Immature natural killer cell (primary cell): Measurements from ENCODE around the gene GSTK1. TPM values are rescaled to one million over a fixed set of nuclear protein-coding genes. Genes with fewer than 3 reads are reported as not detected.

Source experiments
- DNase-seq, 3 donors: peaks; one replicate each; pipeline ENCODE4 v3.0.0; 2022; ENCODE audit warnings: mixed read lengths in 1 of 3
- H3K27ac Mint-ChIP-seq, 6 donors: one replicate each; pipeline ENCODE4 v1.8.0; 2020; ENCODE audit warnings: mixed read lengths in 6 of 6, mild to moderate bottlenecking in 5 of 6, inconsistent platforms in 4 of 6, moderate library complexity in 3 of 6
- H3K27me3 Mint-ChIP-seq, 3 donors: one replicate each; pipeline ENCODE4 v1.8.0; 2020 to 2021; ENCODE audit warnings: low read depth in 3 of 3, mild to moderate bottlenecking in 3 of 3, mixed read lengths in 3 of 3, moderate library complexity in 3 of 3, inconsistent platforms in 1 of 3
- H3K36me3 Mint-ChIP-seq, 3 donors: one replicate each; pipeline ENCODE4 v1.8.0; 2020; ENCODE audit warnings: mixed read lengths in 3 of 3, inconsistent platforms in 2 of 3, mild to moderate bottlenecking in 2 of 3
- H3K4me1 Mint-ChIP-seq, 2 donors: one replicate each; pipeline ENCODE4 v1.8.0; 2020; ENCODE audit warnings: inconsistent platforms in 2 of 2, mild to moderate bottlenecking in 2 of 2, mixed read lengths in 2 of 2, moderate library complexity in 1 of 2
- H3K4me3 Mint-ChIP-seq, 5 donors: one replicate each; pipeline ENCODE4 v1.8.0; 2020; ENCODE audit warnings: mild to moderate bottlenecking in 5 of 5, mixed read lengths in 5 of 5, inconsistent platforms in 3 of 5, moderate library complexity in 3 of 5
- H3K9me3 Mint-ChIP-seq, 6 donors: one replicate each; pipeline ENCODE4 v1.8.0; 2020; ENCODE audit warnings: mild to moderate bottlenecking in 6 of 6, mixed read lengths in 6 of 6, inconsistent platforms in 4 of 6, moderate library complexity in 3 of 6
- polyA plus RNA-seq, 3 donors: library from polyadenylated mRNA; unstranded; fragments of 300-500 nt; fragmentation: Illumina TruSeq; gene quantifications; one replicate each; pipeline ENCODE4 v1.2.3, GENCODE V29; 2021

GSTK1 gene
- polyA plus RNA-seq, 3 donors from 2014 or later: 238 to 266 (median 252) TPM

DNA sequence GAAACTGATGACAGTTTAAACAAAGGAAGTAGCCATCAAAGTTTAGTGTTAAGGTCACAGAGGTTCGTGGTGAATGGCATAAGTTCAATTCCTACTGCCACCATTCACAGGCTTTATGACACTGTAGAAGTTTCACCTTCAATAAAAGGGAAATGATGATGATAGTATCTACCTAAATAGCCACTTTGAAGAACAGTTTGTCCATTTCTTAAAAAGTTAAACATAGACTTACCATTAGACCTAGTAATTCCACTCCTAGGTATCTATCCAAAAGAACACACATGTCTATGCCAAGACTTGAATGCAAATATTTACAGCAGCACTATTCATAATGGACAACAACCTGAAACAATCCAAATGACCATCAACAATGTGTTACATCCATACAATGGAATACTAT is 18.9 kb upstream of the GSTK1 start:
- H3K4me3 Mint-ChIP-seq: no peak overlapping the region
- H3K27ac Mint-ChIP-seq: no peak overlapping the region
- H3K4me1 Mint-ChIP-seq: peaks cover 9 to 10% of the 10 kb centered on the region in 2 donors
- DNase-seq: no peak
- H3K36me3 Mint-ChIP-seq: peaks cover 0 to 3% (median 0%) of the 10 kb centered on the region in 3 donors
- peaks cover 0 to 3% (median 0%) of the 10 kb centered on the region in 6 donors for H3K9me3 Mint-ChIP-seq
- H3K27me3 Mint-ChIP-seq: peaks cover 0 to 12% (median 4%) of the 10 kb centered on the region in 3 donors

DNA sequence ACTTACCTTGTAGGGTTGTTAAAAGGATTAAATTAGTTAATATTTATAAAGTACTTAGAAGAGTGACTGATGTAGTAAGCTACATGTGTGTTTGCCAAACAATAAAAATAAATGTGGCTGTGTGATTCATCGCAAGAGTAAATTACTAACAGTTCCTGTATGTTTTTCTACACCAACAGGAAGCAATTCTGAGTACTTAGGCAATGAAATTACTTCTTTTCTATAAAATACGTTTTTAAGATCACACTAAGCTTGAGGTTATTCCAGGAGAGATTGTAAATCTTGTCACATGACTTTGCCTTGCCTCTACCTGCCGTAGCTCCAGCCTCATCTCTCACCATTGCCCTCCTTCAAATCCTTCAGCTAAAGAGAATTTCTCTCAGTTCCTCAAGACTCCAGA is 18.1 kb upstream of the GSTK1 start:
- no peak for DNase-seq
- peaks cover 16 to 17% of the 10 kb centered on the region in 2 donors for H3K4me1 Mint-ChIP-seq
- H3K4me3 Mint-ChIP-seq: no peak overlapping the region
- peaks cover 0 to 12% (median 4%) of the 10 kb centered on the region in 3 donors for H3K27me3 Mint-ChIP-seq
- H3K27ac Mint-ChIP-seq: no peak overlapping the region
- peaks cover 0 to 3% (median 0%) of the 10 kb centered on the region in 3 donors for H3K36me3 Mint-ChIP-seq
- H3K9me3 Mint-ChIP-seq: peaks cover 0 to 3% (median under 1%) of the 10 kb centered on the region in 6 donors

DNA sequence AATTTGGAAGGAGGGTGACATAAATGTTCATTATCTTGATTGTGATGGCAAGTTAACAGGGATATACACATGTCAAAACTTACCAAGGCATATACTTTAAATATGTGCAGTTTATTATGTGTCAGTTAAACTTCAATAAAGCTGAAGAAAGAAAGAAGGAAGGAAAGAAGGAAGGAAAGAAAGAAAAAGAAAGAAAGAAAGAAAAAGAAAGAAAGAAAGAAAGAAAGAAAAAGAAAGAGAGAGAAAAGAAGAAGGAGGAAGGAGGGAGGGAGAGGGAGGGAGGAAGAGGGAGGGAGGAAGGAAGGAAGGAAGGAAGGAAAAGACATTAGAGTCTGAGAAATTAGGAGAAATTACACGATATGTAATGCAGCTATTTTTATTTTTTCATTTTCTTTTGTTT is 15.9 kb upstream of the GSTK1 start:
- no peak for DNase-seq
- Mint-ChIP-seq H3K4me1 (peaks cover 34 to 36% of the 10 kb centered on the region in 2 donors), H3K4me3 (no peak overlapping the region), H3K27me3 (peaks cover 0 to 3% (median 1%) of the 10 kb centered on the region in 3 donors), H3K9me3 (peaks cover 0 to 3% (median under 1%) of the 10 kb centered on the region in 6 donors), H3K27ac (no peak overlapping the region), H3K36me3 (peaks cover 0 to 3% (median 0%) of the 10 kb centered on the region in 3 donors)

DNA sequence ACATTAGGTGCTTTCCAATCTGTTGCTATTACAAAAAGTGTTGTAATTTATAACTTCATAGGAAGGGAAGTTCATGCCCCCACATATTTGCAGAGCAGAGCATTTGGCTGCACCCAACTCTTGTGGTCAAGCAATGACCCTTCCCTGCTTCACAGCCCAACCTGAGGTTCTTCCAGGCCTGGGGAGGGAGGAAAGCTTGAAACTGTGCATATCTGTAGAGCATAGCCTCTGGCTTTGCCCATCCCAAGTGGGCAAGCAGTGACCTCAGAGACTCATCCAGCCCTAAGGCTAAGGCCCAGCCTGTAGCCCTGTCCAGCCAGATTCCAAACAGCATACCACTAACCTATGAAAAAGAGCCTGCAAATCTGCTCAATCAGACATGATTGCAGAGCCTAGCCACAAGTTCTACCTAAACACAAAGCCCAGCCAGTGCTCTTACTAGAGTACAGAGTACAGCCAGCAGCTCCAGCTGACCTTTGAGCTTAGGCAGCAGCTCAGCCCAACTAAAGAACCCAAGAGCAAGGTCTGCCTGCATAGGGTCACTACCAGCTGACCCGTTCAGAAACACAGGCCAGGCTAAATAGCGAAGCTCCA is 14.4 kb upstream of the GSTK1 start:
- Mint-ChIP-seq H3K27me3 (peaks cover 0 to 3% (median 3%) of the 10 kb centered on the region in 3 donors), H3K4me1 (peaks cover 34 to 36% of the 10 kb centered on the region in 2 donors), H3K9me3 (peaks cover 0 to 3% (median under 1%) of the 10 kb centered on the region in 6 donors), H3K27ac (no peak overlapping the region), H3K4me3 (peak overlapping the region in 2 of 5 donors; percentile 23 to 48), H3K36me3 (peaks cover 0 to 3% (median 0%) of the 10 kb centered on the region in 3 donors)
- no peak for DNase-seq

DNA sequence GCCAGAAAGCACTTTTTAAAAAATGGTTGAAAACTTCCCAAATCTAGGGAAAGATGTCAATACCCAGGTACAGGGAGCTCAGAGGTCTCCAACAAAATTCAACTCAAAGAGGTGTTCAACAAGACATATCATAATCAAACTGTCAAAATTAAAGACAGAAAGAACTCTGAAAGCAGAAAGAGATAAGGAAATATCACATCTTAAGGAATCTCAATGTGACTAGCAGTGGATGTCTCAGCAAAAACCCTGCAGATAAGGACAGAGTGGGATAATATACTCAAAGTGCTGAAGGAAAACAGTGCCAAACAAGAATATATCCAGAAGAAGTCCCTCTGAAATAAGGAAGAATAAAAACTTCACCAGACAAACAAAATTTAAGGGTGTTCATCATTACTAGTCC is 13.0 kb upstream of the GSTK1 start:
- DNase-seq: no peak
- Mint-ChIP-seq H3K27me3 (peaks cover 0 to 3% (median 3%) of the 10 kb centered on the region in 3 donors), H3K27ac (no peak overlapping the region), H3K4me1 (peaks cover 34 to 36% of the 10 kb centered on the region in 2 donors), H3K9me3 (peaks cover 0 to 3% (median under 1%) of the 10 kb centered on the region in 6 donors), H3K4me3 (peak overlapping the region in 2 of 5 donors; percentile 55 to 73), H3K36me3 (peaks cover 0 to 3% (median 0%) of the 10 kb centered on the region in 3 donors)

DNA sequence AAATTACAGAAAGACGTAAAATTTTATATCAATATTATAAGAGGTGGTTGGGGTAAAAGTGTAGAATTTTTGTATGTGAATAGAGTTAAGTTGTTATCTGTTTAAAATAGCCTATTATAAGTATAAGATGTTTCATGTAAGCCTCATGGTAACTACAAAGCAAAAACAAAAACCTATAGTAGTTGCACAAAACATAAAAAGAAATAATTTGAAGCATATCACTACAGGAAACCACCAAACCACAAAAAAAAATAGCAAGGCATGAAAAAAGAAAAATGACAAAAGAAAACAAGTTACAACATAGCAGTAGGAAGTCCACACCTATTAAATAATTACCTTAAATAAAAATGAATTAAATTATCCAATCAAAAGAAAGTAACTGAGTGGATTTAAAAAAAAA is 12.4 kb upstream of the GSTK1 start:
- Mint-ChIP-seq H3K4me3 (peak overlapping the region; percentile 23 to 73 (median 48)), H3K27me3 (peaks cover 1 to 3% (median 3%) of the 10 kb centered on the region in 3 donors), H3K9me3 (peaks cover 0 to 3% (median under 1%) of the 10 kb centered on the region in 6 donors), H3K4me1 (peaks cover 34 to 36% of the 10 kb centered on the region in 2 donors), H3K27ac (peak overlapping the region in 4 of 6 donors; percentile 0 to 76 (median 34)), H3K36me3 (peaks cover 0 to 3% (median 0%) of the 10 kb centered on the region in 3 donors)
- DNase-seq: peak in 2 of 3 donors; percentile 9 to 23

DNA sequence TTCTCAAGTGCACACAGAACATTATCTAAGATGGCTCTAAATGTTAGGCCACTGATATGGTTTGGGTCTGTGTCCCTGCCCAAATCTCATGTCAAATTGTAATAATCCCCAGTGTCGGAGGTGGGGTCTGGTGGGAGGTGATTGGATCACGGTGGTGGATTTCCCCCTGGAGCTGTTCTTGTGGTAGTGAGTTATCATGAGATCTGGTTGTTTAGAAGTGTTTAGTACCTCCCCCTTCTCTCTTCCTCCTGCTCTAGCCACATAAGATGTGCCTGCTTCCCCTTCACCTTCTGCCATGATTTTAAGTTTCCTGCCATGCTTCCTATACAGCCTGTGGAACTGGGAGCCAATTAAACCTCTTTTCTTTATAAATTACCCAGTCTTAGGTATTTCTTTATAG is 11.2 kb upstream of the GSTK1 start:
- H3K4me1 Mint-ChIP-seq: peaks cover 31 to 36% of the 10 kb centered on the region in 2 donors
- no peak for DNase-seq

DNA sequence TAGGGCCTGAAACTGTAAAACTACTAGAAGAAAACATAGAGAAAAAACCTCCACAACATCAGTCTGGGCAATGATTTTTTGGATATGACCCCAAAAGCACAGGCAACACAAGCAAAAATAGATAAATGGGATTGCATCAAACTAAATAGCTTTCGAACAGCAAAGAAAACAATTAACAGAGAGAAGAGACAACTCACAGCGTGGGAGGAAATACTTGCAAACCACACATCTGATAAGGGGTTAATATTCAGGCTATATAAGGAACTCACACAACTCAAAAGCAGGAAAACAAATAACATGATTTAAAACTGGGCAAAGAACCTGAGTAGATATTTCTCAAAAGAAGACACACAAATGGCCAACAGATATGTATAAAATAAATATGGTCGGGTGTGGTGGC is 7.7 kb upstream of the GSTK1 start:
- DNase-seq: no peak
- Mint-ChIP-seq H3K9me3 (no peaks in the 10 kb centered on the region), H3K27ac (peak overlapping the region in 1 of 6 donors; percentile 18), H3K4me3 (no peak overlapping the region), H3K4me1 (peaks cover 18 to 19% of the 10 kb centered on the region in 2 donors), H3K36me3 (no peaks in the 10 kb centered on the region), H3K27me3 (peaks cover 0 to 3% (median 1%) of the 10 kb centered on the region in 3 donors)

More for the DNA sequence above, 11.2 kb upstream of the GSTK1 start:
- peak overlapping the region in 1 of 6 donors; percentile 38 for H3K27ac Mint-ChIP-seq
- peaks cover 0 to 3% (median under 1%) of the 10 kb centered on the region in 6 donors for H3K9me3 Mint-ChIP-seq
- peak overlapping the region in 2 of 5 donors; percentile 3 to 73 for H3K4me3 Mint-ChIP-seq
- H3K36me3 Mint-ChIP-seq: peaks cover 0 to 3% (median 0%) of the 10 kb centered on the region in 3 donors
- H3K27me3 Mint-ChIP-seq: peaks cover 0 to 3% (median 1%) of the 10 kb centered on the region in 3 donors

DNA sequence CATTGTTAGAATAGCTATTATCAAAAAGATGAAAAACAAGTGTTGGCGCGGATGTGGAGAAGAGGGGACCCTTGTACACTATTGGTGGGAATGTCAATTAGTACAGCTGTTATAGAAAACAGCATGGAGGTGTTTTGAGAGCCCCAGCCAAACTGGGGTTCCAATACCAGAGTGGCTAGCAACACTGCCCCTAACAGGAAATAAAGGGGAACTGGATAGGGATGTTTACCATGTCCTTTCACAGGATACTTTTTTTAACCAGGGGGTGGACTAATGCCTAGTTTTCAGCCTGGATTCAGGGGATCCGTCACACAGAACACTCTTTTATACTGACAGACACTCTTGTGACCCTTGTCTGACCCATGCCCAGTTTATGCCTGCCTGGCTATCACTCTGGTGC is 6.9 kb upstream of the GSTK1 start:
- Mint-ChIP-seq H3K9me3 (no peaks in the 10 kb centered on the region), H3K27ac (no peak overlapping the region), H3K4me1 (peaks cover 10 to 11% of the 10 kb centered on the region in 2 donors), H3K27me3 (peaks cover 0 to 3% (median 1%) of the 10 kb centered on the region in 3 donors), H3K36me3 (no peaks in the 10 kb centered on the region), H3K4me3 (no peak overlapping the region)
- DNase-seq: no peak

DNA sequence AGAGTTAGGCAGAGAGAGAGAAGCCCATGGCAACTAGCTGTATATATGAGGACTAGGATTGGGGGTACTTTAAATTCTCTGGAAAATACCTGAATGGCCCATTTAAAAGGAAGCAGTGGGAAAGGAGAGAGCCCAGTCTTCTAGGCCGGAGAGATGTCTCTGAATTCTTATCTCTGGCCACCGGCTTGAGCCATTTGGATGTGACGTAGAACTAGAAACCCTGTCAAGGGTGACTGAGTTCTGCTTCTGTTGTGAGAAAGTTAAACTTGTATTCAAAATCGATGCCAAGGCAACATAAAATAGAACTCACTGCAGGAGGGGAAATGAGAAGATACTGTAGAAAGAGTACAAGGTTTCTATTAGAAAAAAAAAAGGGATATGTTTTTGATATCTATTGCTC is 6.3 kb upstream of the GSTK1 start:
- Mint-ChIP-seq H3K4me1 (peaks cover 5 to 7% of the 10 kb centered on the region in 2 donors), H3K4me3 (no peak overlapping the region)

DNA sequence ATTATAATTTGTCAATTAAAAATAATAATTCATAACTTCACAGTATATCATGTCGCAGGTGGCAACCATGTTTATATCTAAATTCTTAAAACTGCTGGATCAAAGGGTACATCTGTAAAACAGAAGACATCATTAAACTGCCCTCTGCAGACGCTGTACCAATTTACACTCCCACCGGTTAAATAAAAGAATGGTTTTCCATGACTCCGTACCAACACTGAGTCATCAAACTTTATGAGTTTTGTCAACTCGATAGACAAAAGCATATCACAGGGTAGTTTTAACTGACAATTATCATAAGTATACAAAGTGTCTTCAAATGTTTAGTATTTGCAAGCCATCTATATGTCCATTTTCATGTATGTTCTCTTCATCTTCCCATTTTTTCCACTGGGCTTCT is 5.7 kb upstream of the GSTK1 start:
- H3K36me3 Mint-ChIP-seq: no peaks in the 10 kb centered on the region
- H3K4me3 Mint-ChIP-seq: no peak overlapping the region
- H3K9me3 Mint-ChIP-seq: no peaks in the 10 kb centered on the region
- no peak overlapping the region for H3K27ac Mint-ChIP-seq
- no peak for DNase-seq
- H3K27me3 Mint-ChIP-seq: peaks cover 0 to 2% (median 1%) of the 10 kb centered on the region in 3 donors
- peaks cover 5 to 7% of the 10 kb centered on the region in 2 donors for H3K4me1 Mint-ChIP-seq

More for the DNA sequence above, 6.3 kb upstream of the GSTK1 start:
- no peak overlapping the region for H3K27ac Mint-ChIP-seq
- H3K36me3 Mint-ChIP-seq: no peaks in the 10 kb centered on the region
- no peak for DNase-seq
- no peaks in the 10 kb centered on the region for H3K9me3 Mint-ChIP-seq
- H3K27me3 Mint-ChIP-seq: peaks cover 0 to 3% (median 1%) of the 10 kb centered on the region in 3 donors

DNA sequence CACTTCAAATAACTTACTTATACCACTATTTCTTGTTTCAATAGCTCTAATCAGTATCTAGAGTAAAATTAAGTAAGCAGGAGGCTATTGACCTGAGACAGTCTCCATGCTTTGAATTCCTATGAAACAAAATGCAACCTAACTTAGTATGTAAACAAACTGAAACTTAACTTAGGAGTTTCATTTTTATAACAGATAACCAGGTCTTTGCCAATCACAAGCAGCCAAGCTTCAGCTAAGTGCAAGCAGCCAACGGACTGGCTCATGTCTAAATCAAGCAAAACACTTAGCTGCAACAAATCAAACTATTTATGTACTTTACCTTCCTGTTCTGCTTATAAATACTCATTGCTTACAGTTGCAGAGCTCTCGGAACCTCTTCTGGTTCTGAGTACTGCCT is 4.4 kb upstream of the GSTK1 start:
- Mint-ChIP-seq H3K4me3 (no peak overlapping the region), H3K27ac (peak overlapping the region in 1 of 6 donors; percentile 41), H3K4me1 (peaks cover 13 to 18% of the 10 kb centered on the region in 2 donors), H3K9me3 (no peaks in the 10 kb centered on the region), H3K27me3 (peaks cover 0 to 1% (median 0%) of the 10 kb centered on the region in 3 donors), H3K36me3 (no peaks in the 10 kb centered on the region)
- DNase-seq: no peak

DNA sequence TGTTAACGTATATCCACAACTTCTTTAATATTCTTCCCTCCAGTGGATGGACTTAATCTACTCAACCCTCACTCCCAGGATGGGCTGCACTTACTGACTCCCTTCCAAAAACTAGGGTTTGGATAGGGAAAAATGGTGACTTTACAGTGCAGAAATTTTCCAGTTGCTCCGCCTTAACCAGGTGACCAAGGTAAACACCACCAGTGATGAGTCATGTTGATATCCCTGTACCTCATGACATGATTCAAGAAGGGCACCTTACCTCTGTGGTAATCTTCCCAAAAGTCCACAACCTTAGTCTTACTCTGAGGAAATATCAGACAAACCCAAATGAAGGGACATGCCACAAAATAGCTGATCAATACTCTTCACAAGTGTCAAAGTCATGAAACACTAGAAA is 3.5 kb upstream of the GSTK1 start:
- no peak for DNase-seq
- Mint-ChIP-seq H3K36me3 (no peaks in the 10 kb centered on the region), H3K27ac (no peak overlapping the region), H3K27me3 (peaks cover 0 to 4% (median 1%) of the 10 kb centered on the region in 3 donors), H3K9me3 (no peaks in the 10 kb centered on the region), H3K4me1 (peaks cover 22 to 27% of the 10 kb centered on the region in 2 donors), H3K4me3 (no peak overlapping the region)

DNA sequence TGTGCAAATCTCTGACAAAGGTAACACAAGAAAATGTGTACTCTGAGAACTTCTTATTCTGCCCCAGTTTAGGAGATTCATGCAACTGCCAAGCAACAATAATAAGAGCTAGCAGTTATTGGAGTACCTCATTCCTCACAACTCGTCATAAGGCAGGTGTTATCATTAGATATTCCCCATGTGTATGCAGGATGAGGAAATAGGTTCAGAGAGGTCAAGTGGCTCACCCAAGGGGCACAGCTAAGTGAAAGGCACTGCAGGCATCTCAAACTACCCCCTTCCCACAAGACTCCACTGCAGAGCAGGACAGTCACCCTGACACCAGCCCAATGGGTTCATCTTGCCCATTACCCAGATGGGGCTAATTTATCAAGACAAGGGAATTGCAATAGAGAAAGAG is 1.3 kb upstream of the GSTK1 start:
- peak overlapping the region in 5 of 6 donors; percentile 7 to 85 (median 76) for H3K27ac Mint-ChIP-seq
- H3K4me1 Mint-ChIP-seq: peaks cover 30 to 44% of the 10 kb centered on the region in 2 donors
- no peak for DNase-seq
- peaks cover 0 to 3% (median 1%) of the 10 kb centered on the region in 3 donors for H3K27me3 Mint-ChIP-seq
- H3K4me3 Mint-ChIP-seq: peak overlapping the region; percentile 64 to 96 (median 76)
- H3K36me3 Mint-ChIP-seq: peaks cover 0 to 5% (median 2%) of the 10 kb centered on the region in 3 donors
- no peaks in the 10 kb centered on the region for H3K9me3 Mint-ChIP-seq
